ENCODE results near the gene KCNF1.
"Not testable (repeated sequence)": the region's sequence is repeated elsewhere in the genome, so short reads cannot be mapped to it uniquely, and the experiment has no call there.

KCNF1 gene

GRCh38 chr2:10944799-10945198 lies 33.1 kb downstream of the KCNF1 start:
- DNase-seq (ENCODE audit: low read depth in 2 of 2), result no peak

- no peak for DNase-seq (ENCODE audit: low read depth in 2 of 2)
These were observed 34.7 kb downstream of the KCNF1 start for GRCh38 chr2:10946394-10946793.

GRCh38 chr2:10947005-10947440 lies 35.3 kb downstream of the KCNF1 start:
- DNase-seq (ENCODE audit: low read depth in 2 of 2), result no peak

GRCh38 chr2:10947446-10948187 lies 35.9 kb downstream of the KCNF1 start:
- no peak for DNase-seq (ENCODE audit: low read depth in 2 of 2)

- DNase-seq (ENCODE audit: low read depth in 2 of 2), result no peak
These were observed 36.4 kb downstream of the KCNF1 start for GRCh38 chr2:10948188-10948564.

GRCh38 chr2:10948606-10949230 lies 37.0 kb downstream of the KCNF1 start:
- no peak for DNase-seq (ENCODE audit: low read depth in 2 of 2)

- DNase-seq (ENCODE audit: low read depth in 2 of 2), result no peak
These were observed 38.1 kb downstream of the KCNF1 start for GRCh38 chr2:10949835-10950234.

- no peak for DNase-seq (ENCODE audit: low read depth in 2 of 2)
These were observed 40.1 kb downstream of the KCNF1 start for GRCh38 chr2:10951558-10952414.

GRCh38 chr2:10954416-10954815 lies 42.7 kb downstream of the KCNF1 start:
- no peak for DNase-seq (ENCODE audit: low read depth in 2 of 2)

- no peak for DNase-seq (ENCODE audit: low read depth in 2 of 2)
These were observed 43.4 kb downstream of the KCNF1 start for GRCh38 chr2:10954856-10955818.

GRCh38 chr2:10956006-10956790 lies 44.5 kb downstream of the KCNF1 start:
- no peak for DNase-seq (ENCODE audit: low read depth in 2 of 2)

- DNase-seq (ENCODE audit: low read depth in 2 of 2), result no peak
These were observed 45.7 kb downstream of the KCNF1 start for GRCh38 chr2:10957391-10957790.

- not testable (repeated sequence) for DNase-seq (ENCODE audit: low read depth in 2 of 2)
These were observed 46.7 kb downstream of the KCNF1 start for GRCh38 chr2:10958452-10958851.

GRCh38 chr2:10960606-10961489 lies 49.1 kb downstream of the KCNF1 start:
- DNase-seq (ENCODE audit: low read depth in 2 of 2), result no peak

GRCh38 chr2:10961490-10961875 lies 49.7 kb downstream of the KCNF1 start:
- no peak for DNase-seq (ENCODE audit: low read depth in 2 of 2)

- DNase-seq (ENCODE audit: low read depth in 2 of 2), result no peak
These were observed 50.3 kb downstream of the KCNF1 start for GRCh38 chr2:10962004-10962403.

- DNase-seq (ENCODE audit: low read depth in 2 of 2), result no peak
These were observed 51.4 kb downstream of the KCNF1 start for GRCh38 chr2:10963155-10963554.

Data from activated CD8-positive, alpha-beta memory T cell treated with anti-CD3 and anti-CD28 coated beads for 4 hours (primary cell).